HG02885 (cell line): ENCODE results near the gene SRMS.
"Not testable (repeated sequence)": the region's sequence is repeated elsewhere in the genome, so short reads cannot be mapped to it uniquely, and the experiment has no call there.

Experiments used
- ATAC-seq: cut with Tn5 transposase; IDR thresholded peaks from one replicate; pipeline ENCODE4 v1.9.1; 2021; ENCODE audit warnings: mild to moderate bottlenecking; ENCODE audit not compliant: unreplicated experiment, poor library complexity

SRMS gene

GRCh38 chr20:63579017-63579694 lies 31.6 kb upstream of the SRMS start:
- ATAC-seq, result no peak

- ATAC-seq, result no peak
Measured at GRCh38 chr20:63578224-63579016, 30.9 kb upstream of the SRMS start.

GRCh38 chr20:63577317-63577894 lies 29.9 kb upstream of the SRMS start:
- no peak for ATAC-seq

- no peak for ATAC-seq
Measured at GRCh38 chr20:63576311-63576710, 28.8 kb upstream of the SRMS start.

GRCh38 chr20:63574829-63575743 lies 27.5 kb upstream of the SRMS start:
- no peak for ATAC-seq

GRCh38 chr20:63574156-63574828 lies 26.7 kb upstream of the SRMS start, which contains the start of gene HELZ2:
HELZ2 (minus strand) TSS chr20:63574239; CDS start chr20:63572385, 1,854 bp downstream.
- peak; percentile 58 for ATAC-seq

GRCh38 chr20:63573647-63574131 lies 26.1 kb upstream of the SRMS start:
- ATAC-seq, result no peak

- no peak for ATAC-seq
Measured at GRCh38 chr20:63572788-63573646, 25.5 kb upstream of the SRMS start.

GRCh38 chr20:63572071-63572787 lies 24.7 kb upstream of the SRMS start:
- ATAC-seq, result no peak

- not testable (repeated sequence) for ATAC-seq
Measured at GRCh38 chr20:63571087-63571478, 23.5 kb upstream of the SRMS start.

- no peak for ATAC-seq
Measured at GRCh38 chr20:63570281-63571086, 22.9 kb upstream of the SRMS start.

GRCh38 chr20:63568986-63569949 lies 21.7 kb upstream of the SRMS start:
- no peak for ATAC-seq

GRCh38 chr20:63568170-63568981 lies 20.8 kb upstream of the SRMS start:
- peak; percentile 12 for ATAC-seq

GRCh38 chr20:63567386-63568169 lies 20.0 kb upstream of the SRMS start:
- ATAC-seq, result peak; percentile 54

GRCh38 chr20:63567136-63567385 lies 19.5 kb upstream of the SRMS start:
- ATAC-seq, result no peak
